OCI-LY3 (cell line): ENCODE results near the gene HTR7.
"Not testable (repeated sequence)": the region's sequence is repeated elsewhere in the genome, so short reads cannot be mapped to it uniquely, and the experiment has no call there.

Experiments
- H2AFZ ChIP-seq: fragments of 200-600, 300-600 bp; shearing (Covaris generic); 2 replicates; pipeline ENCODE4 v1.6.0; 2014; ENCODE audit warnings: antibody characterized with exemption, low read depth, low read length
- H3K27ac ChIP-seq: fragments of 200-600, 300-600 bp; sonication (generic); 2 replicates; pipeline ENCODE4 v1.5.1; 2014; ENCODE audit warnings: mild to moderate bottlenecking, low read length, moderate library complexity, mixed read lengths
- H3K27me3 ChIP-seq: fragments of 200-600, 300-600 bp; sonication (generic); 2 replicates; pipeline ENCODE4 v1.6.1; 2014; ENCODE audit warnings: low read depth, low read length, mixed read lengths
- H3K36me3 ChIP-seq: fragments of 200-600, 300-600 bp; sonication (generic); replicated peaks from 2 replicates; pipeline ENCODE3; 2014; ENCODE audit warnings: low read depth, low read length, mixed read lengths
- H3K4me1 ChIP-seq: fragments of 300-600, 200-600 bp; sonication (generic); 2 replicates; pipeline ENCODE4 v1.6.1; 2014; ENCODE audit warnings: low read length, mixed read lengths
- H3K4me2 ChIP-seq: fragments of 200-600, 300-600 bp; sonication (generic); 2 replicates; pipeline ENCODE4 v1.6.1; 2014; ENCODE audit warnings: low read length, mixed read lengths
- H3K4me3 ChIP-seq: fragments of 300-600, 200-600 bp; sonication (generic); 2 replicates; pipeline ENCODE4 v1.5.1; 2014; ENCODE audit warnings: antibody characterized with exemption, mild to moderate bottlenecking, low read length, moderate library complexity
- H3K79me2 ChIP-seq: fragments of 300-600, 200-600 bp; shearing (Covaris generic); 2 replicates; pipeline ENCODE4 v1.6.1; 2014; ENCODE audit warnings: mild to moderate bottlenecking, low read length, mixed read lengths
- H3K9ac ChIP-seq: fragments of 300-600, 200-600 bp; shearing (Covaris generic); 2 replicates; pipeline ENCODE4 v1.6.0; 2014; ENCODE audit warnings: mild to moderate bottlenecking, low read length, moderate library complexity
- H3K9me3 ChIP-seq: fragments of 200-600, 300-600 bp; shearing (Covaris generic); 2 replicates; pipeline ENCODE4 v1.6.1; 2014; ENCODE audit warnings: low read length, mixed read lengths; ENCODE audit not compliant: insufficient read depth
- H4K20me1 ChIP-seq: fragments of 200-600, 300-600 bp; sonication (generic); 2 replicates; pipeline ENCODE4 v1.6.1; 2016; ENCODE audit warnings: low read length, mixed read lengths; ENCODE audit not compliant: insufficient read depth
- CTCF ChIP-seq: fragments of 200-600, 300-600 bp; sonication (generic); IDR thresholded peaks from 2 replicates; pipeline ENCODE4 v1.5.1; 2014; ENCODE audit warnings: antibody characterized with exemption, low read length, low read depth
- EZH2phosphoT487 ChIP-seq: fragments of 200-600 bp; shearing (Covaris generic); IDR thresholded peaks from 2 replicates; pipeline ENCODE4 v1.6.1; 2018; ENCODE audit warnings: antibody characterized with exemption, mixed run types, low read depth

Gene HTR7

GRCh38 chr10:90832111-90832510 is 25.7 kb downstream of the HTR7 start:
- H3K79me2 ChIP-seq = no peaks in the 10 kb centered on the region
- no peaks in the 10 kb centered on the region for H4K20me1 ChIP-seq
- no peak overlapping the region for H3K4me2 ChIP-seq
- H3K36me3 ChIP-seq = no peaks in the 10 kb centered on the region
- no peak overlapping the region for H3K27ac ChIP-seq
- no peak overlapping the region for H2AFZ ChIP-seq
- H3K9ac ChIP-seq = no peak overlapping the region
- no peak for TF ChIP-seq CTCF
- TF ChIP-seq EZH2phosphoT487 = no peak
- H3K4me3 ChIP-seq = no peak overlapping the region
- no peaks in the 10 kb centered on the region for H3K27me3 ChIP-seq
- no peaks in the 10 kb centered on the region for H3K9me3 ChIP-seq
- no peaks in the 10 kb centered on the region for H3K4me1 ChIP-seq

- H3K4me1 ChIP-seq = no peaks in the 10 kb centered on the region
- H4K20me1 ChIP-seq = no peaks in the 10 kb centered on the region
- no peaks in the 10 kb centered on the region for H3K79me2 ChIP-seq
- H3K27ac ChIP-seq = no peak overlapping the region
- no peak overlapping the region for H2AFZ ChIP-seq
- no peak overlapping the region for H3K4me2 ChIP-seq
- no peaks in the 10 kb centered on the region for H3K9me3 ChIP-seq
- no peak for TF ChIP-seq EZH2phosphoT487
- TF ChIP-seq CTCF = no peak
- H3K4me3 ChIP-seq = no peak overlapping the region
- H3K27me3 ChIP-seq = no peaks in the 10 kb centered on the region
- H3K9ac ChIP-seq = no peak overlapping the region
- no peaks in the 10 kb centered on the region for H3K36me3 ChIP-seq
Measured at GRCh38 chr10:90822508-90822907, 35.3 kb downstream of the HTR7 start.

- not testable (repeated sequence) for H3K36me3 ChIP-seq, H3K9me3 ChIP-seq, H3K4me3 ChIP-seq, H3K4me2 ChIP-seq, H3K27ac ChIP-seq, H4K20me1 ChIP-seq, H2AFZ ChIP-seq, H3K27me3 ChIP-seq, H3K9ac ChIP-seq, H3K79me2 ChIP-seq, H3K4me1 ChIP-seq
Measured at GRCh38 chr10:90821864-90822263, 36.0 kb downstream of the HTR7 start.

GRCh38 chr10:90819911-90820310 is 37.9 kb downstream of the HTR7 start:
- no peak overlapping the region for H2AFZ ChIP-seq
- H3K79me2 ChIP-seq = no peaks in the 10 kb centered on the region
- no peak overlapping the region for H3K27ac ChIP-seq
- TF ChIP-seq EZH2phosphoT487 = no peak
- TF ChIP-seq CTCF = no peak
- no peaks in the 10 kb centered on the region for H3K36me3 ChIP-seq
- H3K4me2 ChIP-seq = no peak overlapping the region
- H3K9ac ChIP-seq = no peak overlapping the region
- peaks cover 12% of the 10 kb centered on the region for H3K4me1 ChIP-seq
- H3K9me3 ChIP-seq = no peaks in the 10 kb centered on the region
- H3K27me3 ChIP-seq = no peaks in the 10 kb centered on the region
- no peaks in the 10 kb centered on the region for H4K20me1 ChIP-seq
- no peak overlapping the region for H3K4me3 ChIP-seq

GRCh38 chr10:90818736-90819135 is 39.1 kb downstream of the HTR7 start:
- H3K27ac ChIP-seq = no peak overlapping the region
- no peaks in the 10 kb centered on the region for H3K36me3 ChIP-seq
- H4K20me1 ChIP-seq = no peaks in the 10 kb centered on the region
- H3K27me3 ChIP-seq = no peaks in the 10 kb centered on the region
- TF ChIP-seq EZH2phosphoT487 = no peak
- no peak for TF ChIP-seq CTCF
- H3K9me3 ChIP-seq = no peaks in the 10 kb centered on the region
- no peak overlapping the region for H3K9ac ChIP-seq
- H3K4me1 ChIP-seq = peaks cover 12% of the 10 kb centered on the region
- H3K79me2 ChIP-seq = no peaks in the 10 kb centered on the region
- no peak overlapping the region for H2AFZ ChIP-seq
- no peak overlapping the region for H3K4me2 ChIP-seq
- H3K4me3 ChIP-seq = no peak overlapping the region
